Measurements from ENCODE around the gene GJA9.

GJA9 gene

DNA sequence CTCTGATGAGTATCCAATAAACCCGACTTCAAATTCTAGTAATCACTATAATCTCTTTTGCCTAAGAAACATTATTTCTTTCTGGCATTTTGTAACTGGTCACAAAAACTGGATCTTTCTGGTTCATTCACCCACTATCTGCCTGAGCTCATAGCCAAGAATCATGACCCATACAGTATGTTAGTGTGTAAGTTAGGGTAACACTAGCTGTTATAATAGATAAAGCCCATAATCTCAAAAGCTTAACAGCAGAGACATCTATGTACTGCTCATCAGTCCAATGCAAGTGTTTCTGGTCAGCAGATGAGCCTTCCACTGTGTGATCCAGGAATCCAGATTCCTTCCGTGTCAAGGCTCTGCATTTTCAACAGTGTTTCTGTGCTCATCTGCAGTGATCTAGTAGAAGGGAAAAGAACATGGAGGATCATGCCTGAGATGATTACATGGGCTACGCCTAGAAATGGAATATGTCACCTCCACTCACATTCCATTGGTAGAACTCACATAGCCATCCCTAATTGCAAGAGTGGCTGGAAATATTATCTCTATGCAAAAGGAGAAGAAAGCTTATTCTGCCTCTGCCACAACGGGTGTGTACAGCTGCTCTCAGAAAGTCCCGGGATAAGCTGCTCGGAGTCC is 49.5 kb downstream of the GJA9 start:
- no peak for DNase-seq (ENCODE audit: low spot score)

DNA sequence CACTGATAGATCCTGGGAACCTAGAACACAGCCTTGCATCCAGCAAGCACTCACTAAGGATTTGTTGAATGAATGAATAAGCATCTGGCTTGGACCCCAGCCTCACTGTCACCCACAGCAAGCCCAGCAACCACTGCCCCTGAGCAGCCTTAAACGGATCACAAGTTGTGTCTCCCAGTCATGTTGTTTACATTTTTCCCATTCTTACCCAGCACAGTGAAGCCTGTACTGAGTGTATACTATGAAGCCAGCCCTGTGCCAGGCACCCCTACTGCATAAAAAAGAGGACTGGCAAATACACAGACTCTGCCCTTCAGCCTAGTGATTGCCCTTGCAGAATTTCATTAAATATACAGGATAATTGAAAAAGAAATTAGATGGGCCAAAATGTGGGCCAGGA is 52.0 kb downstream of the GJA9 start:
- no peak for DNase-seq (ENCODE audit: low spot score)

DNA sequence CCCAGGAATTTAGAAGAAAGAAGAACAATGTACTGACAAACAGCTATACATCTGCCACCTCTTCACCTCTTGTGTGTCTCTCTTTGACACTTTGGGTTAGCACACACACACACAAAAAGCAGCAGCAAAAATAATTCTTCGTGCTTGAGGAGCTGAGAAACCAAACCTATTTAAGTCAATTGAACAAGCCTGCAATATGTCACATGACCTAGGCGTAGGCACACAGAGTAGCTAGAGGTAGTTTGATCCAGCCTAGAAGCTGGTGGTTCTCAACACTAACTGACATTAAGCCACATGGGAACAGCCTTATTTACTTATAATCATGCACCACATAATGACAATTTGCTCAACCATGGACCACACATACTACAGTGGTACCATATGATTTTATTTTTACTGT is 54.1 kb downstream of the GJA9 start:
- no peak for DNase-seq (ENCODE audit: low spot score)

DNA sequence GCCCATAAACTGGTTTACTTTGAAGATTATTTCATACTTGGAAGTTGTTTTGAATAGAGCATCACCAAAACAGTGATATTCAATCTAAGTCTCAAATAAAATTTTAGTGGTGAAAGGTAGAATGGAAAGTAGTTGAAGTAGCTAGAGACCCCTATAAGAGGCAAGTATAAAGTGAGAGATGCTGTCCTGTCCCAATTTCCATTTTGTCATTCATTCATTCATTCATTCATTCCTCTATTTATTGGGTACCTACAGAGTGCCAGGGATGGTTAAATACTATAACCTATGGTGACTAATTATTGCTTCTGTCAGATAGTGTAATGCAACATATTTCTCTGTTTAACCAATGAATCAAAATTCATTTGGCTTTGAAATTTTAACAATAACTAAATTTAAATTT is 54.5 kb downstream of the GJA9 start:
- no peak for DNase-seq (ENCODE audit: low spot score)

DNA sequence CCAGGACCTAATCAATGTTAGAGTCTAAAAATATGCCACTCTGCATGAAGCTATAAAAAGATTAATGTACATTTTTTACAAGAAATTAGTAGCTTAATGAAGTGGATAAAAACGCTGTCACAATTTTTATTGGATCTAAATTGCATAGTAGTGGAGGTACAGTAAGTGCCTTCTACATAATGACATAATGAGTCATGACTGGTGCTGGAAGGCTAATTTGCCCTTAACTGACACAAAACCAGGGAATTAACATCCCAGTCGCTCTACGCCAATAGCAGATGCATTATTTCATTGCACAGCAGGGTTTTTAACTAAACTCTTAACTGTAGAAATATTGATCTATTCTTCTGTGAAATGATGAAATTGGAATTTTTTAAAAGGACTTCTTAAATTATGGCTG is 55.1 kb downstream of the GJA9 start:
- no peak for DNase-seq (ENCODE audit: low spot score)
